Subcutaneous adipose tissue (tissue), 4 donors: Measurements from ENCODE around the gene TSSK6. TPM values are rescaled to one million over a fixed set of nuclear protein-coding genes. Genes with fewer than 3 reads are reported as not detected.

Source experiments
- total RNA-seq, 4 donors: library from RNA; depleted of rRNA; stranded (reverse); fragments of >200 nt; gene quantifications; one replicate each; pipeline ENCODE4 v1.1.0, GENCODE V29; 2016
- TF ChIP-seq, protein P1 (sequence below): fragments of 450-650 bp; IDR thresholded peaks from one replicate; pipeline ENCODE4 v1.5.1; 2016; ENCODE audit warnings: low read depth, mild to moderate bottlenecking, control low read depth, antibody characterized with exemption, moderate library complexity

The TSSK6 gene
- total RNA-seq = 1 to 10 TPM in 3 of 4 donors, under 1 TPM in 1; 0.57 to 2.2 (median 1.3) TPM

DNA sequence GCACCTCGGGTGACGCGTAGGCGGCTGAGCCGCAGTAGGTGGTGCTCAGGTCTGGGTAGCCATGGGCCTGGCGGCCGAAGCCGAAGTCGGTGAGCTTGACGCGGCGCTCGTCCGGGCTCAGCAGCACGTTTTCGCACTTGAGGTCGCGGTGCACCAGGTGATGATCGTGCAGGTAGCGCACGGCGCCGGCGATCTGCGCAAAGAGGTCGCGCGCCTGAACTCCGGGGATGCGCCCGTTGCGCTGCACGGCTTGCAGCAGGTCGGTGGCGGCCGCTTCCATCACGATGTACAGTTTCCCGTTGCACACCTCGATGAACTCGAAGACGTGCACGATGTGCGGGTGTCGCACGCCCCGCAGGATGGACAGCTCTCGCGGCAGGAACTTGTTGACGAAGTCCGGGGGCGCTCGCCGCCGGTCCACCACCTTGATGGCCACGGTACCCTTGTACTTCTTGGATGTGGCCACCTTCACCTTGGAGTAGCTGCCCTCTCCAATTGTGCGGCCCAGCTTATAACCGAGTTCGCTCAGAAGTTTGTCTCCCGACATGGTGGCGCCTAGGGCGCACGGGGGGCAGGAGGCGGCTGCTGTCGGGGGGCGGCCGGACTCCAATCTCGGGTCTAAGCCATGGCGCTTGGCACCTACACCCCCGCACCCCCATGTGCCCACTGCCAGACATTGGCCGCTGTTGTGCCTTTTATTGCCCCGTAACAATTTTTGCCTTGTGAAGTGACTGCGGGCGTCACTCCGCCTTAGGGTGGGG, at the start of gene TSSK6:
Gene TSSK6 (minus strand): TSS at position 668 of the 761 bp plus-strand sequence. CDS start 121 bp downstream, at position 547.
- TF ChIP-seq, protein P1, sequence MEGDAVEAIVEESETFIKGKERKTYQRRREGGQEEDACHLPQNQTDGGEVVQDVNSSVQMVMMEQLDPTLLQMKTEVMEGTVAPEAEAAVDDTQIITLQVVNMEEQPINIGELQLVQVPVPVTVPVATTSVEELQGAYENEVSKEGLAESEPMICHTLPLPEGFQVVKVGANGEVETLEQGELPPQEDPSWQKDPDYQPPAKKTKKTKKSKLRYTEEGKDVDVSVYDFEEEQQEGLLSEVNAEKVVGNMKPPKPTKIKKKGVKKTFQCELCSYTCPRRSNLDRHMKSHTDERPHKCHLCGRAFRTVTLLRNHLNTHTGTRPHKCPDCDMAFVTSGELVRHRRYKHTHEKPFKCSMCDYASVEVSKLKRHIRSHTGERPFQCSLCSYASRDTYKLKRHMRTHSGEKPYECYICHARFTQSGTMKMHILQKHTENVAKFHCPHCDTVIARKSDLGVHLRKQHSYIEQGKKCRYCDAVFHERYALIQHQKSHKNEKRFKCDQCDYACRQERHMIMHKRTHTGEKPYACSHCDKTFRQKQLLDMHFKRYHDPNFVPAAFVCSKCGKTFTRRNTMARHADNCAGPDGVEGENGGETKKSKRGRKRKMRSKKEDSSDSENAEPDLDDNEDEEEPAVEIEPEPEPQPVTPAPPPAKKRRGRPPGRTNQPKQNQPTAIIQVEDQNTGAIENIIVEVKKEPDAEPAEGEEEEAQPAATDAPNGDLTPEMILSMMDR = no peak

DNA sequence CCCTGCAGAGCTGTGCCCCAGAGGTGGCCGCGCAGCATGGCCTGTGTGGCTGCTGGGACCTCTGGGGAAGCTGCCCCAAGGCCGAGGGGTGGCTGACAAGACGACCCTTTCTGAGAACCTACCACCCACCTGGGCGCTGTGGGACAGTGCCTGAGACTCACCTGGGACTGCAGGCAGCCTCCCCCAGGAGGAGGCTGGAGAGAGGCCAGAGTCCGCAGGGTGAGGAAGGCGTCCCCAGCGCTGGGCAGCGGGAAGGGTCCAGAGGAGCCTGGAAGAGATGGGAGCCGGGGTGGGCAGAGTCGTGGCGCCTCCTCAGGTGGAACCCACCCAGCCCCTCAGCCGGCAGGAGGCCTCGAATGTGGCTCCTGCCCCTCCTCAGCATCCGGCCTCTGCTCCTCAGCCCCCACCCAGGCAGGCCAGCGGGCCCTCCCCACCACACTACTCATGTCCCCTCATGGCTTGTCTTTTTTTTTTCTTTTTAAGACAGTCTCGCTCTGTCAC, 48.0 kb upstream of the TSSK6 start:
- TF ChIP-seq, protein P1 = no peak

DNA sequence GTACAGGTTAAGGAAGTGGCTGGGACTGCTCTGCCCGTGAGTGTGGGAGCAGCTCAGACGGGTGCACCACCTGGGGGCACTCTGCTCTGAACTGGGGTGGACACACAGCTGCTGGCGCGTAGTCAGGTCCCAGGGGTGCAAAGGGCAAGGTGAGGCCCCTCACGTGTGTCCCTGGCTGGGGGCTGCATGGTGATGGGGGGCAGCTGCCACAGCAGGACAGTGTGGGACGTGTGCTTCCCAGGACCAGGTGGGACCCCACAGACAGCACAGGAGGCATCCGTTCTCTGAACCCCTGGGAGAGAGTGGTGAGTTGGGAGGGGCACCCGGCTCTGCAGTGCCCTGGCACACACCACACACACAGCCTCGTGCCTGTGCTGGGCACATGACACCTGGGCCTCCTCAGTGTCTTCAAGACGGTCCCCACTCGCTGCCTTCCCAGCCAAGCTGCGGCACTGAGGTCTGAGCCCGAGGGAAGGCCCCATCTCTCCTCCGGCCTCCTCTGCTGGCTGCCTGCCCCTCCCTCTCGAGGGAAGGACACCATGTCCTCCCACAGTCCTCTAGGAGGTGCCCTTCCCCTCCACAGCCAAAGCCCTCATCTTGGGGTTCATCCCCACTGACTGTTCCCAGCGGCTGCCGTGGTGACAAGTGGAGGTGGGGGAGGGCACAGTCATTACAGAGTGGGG, 47.5 kb upstream of the TSSK6 start:
- TF ChIP-seq, protein P1 = no peak

DNA sequence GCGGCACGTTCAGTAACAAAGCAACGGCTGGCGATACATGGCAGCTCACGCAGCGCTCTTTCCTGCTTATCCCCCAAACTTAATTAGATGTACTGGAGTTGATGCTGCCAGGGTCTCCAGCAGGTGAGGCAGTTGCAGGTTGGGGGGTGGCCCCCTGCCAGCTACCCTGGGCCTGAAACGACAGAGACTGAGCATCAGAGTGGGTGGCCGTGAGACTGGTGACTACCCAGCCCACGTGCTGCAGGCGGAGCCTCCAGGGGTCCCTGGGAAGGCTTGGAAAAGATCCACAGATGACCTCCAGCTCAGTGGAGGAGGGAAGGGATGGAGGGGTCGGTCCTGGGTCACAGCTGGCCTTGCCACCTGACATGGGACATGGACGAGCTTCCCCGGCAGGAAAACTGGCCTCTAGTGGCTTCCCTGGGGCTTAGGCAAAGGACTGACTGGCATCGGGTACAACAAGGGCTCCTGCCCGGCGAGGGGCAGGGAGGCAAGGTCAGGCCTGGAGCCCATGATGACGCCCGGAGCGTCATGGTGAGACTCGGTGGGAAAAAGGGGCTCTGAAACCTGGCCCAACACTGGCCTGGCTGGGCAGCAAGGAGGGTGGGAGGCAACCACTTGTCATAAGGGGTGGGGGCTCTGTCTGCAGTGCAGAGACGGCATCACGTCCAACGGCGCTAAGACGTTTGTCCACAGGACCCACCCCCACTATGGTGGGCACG, 46.8 kb upstream of the TSSK6 start:
- TF ChIP-seq, protein P1 = no peak

DNA sequence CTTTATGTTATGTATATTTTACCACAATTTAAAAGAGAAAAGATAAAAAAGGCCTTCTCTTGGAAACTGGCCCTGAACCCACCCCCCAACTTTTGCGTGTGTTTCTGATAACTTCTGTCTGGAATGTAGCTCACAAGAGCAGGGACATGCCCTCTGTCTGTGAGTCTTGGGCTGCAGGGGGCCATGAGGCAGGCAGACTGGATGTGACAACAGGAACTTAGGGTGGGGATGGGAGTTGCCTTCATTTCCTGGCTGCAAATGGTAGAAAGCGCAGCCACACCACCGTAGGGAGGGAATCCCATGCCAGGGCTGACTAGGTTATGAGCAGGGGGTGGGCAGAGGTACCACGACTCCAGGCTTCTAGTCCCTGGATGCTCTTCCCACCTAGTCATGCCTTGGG, 44.6 kb upstream of the TSSK6 start:
- TF ChIP-seq, protein P1 = no peak

DNA sequence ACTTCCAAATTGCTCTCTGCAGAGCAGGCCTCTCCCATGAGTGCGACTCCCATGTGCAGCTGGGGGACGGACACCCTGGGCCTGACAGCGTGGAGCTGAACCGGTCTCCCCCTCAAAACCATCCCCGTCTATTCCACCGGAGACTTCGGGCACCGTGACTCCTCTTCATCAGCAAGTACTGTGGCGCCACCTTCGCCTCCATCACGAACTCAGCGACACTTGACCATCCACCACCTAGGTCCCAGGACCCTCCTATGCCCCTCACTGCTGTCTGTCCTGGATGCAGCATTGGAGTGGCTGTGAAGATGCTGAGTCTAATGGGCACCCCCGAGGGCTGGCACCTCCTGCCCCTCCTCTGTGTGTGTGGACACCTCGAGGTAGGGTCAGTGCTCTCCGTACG, 43.3 kb upstream of the TSSK6 start:
- TF ChIP-seq, protein P1 = no peak

DNA sequence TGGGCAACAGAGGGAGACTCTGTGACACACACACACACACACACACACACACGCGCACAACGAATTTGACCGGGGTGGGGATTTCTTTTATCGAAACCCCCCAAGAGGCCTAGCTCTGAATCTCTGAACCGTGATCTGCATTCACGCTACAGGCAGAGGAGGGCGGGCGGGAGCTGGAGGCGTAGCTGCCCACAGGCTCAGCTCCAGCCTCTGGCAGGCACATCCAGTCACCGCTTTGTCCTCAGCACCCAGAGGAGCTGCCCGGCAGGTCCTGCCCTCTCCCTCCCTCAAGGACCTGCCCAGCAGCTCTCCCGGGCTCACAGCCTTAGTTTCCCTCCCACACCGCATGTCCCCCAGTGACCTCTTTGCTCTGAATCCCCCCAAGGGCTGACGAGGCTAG, 42.7 kb upstream of the TSSK6 start:
- TF ChIP-seq, protein P1 = no peak
